NCI-H128 (cell line): ENCODE measurements around the gene KSR1.
"Not testable (repeated sequence)": the region's sequence is repeated elsewhere in the genome, so short reads cannot be mapped to it uniquely, and the experiment has no call there.

Experiments used
- DNase-seq: peaks from one replicate; lab custom pipeline; 2025; ENCODE audit not compliant: unreplicated experiment; lab: John Stamatoyannopoulos, UW

The KSR1 gene

GRCh38 chr17:27452828-27453227, 3.4 kb upstream of the KSR1 start:
- no peak for DNase-seq

GRCh38 chr17:27453471-27453870, 2.8 kb upstream of the KSR1 start:
- no peak for DNase-seq

GRCh38 chr17:27454089-27454488, 2.2 kb upstream of the KSR1 start:
- no peak for DNase-seq

GRCh38 chr17:27455236-27455913, 873 bp upstream of the KSR1 start:
- DNase-seq = no peak

- no peak for DNase-seq
Measured at GRCh38 chr17:27456681-27457359, 572 bp downstream of the KSR1 start.

GRCh38 chr17:27457360-27457715, 1.1 kb downstream of the KSR1 start:
- no peak for DNase-seq

- no peak for DNase-seq
Measured at GRCh38 chr17:27457731-27458523, 1.7 kb downstream of the KSR1 start.

- DNase-seq = no peak
Measured at GRCh38 chr17:27458524-27458908, 2.3 kb downstream of the KSR1 start.

GRCh38 chr17:27459433-27459832, 3.2 kb downstream of the KSR1 start:
- no peak for DNase-seq

- no peak for DNase-seq
Measured at GRCh38 chr17:27460196-27460725, 4.0 kb downstream of the KSR1 start.

- DNase-seq = no peak
Measured at GRCh38 chr17:27461192-27461859, 5.1 kb downstream of the KSR1 start.

- DNase-seq = no peak
Measured at GRCh38 chr17:27462149-27462548, 5.9 kb downstream of the KSR1 start.

- no peak for DNase-seq
Measured at GRCh38 chr17:27462714-27463113, 6.5 kb downstream of the KSR1 start.

GRCh38 chr17:27463235-27463677, 7.0 kb downstream of the KSR1 start:
- DNase-seq = no peak

- DNase-seq = not testable (repeated sequence)
Measured at GRCh38 chr17:27464019-27464418, 7.8 kb downstream of the KSR1 start.

- no peak for DNase-seq
Measured at GRCh38 chr17:27464431-27464830, 8.2 kb downstream of the KSR1 start.

GRCh38 chr17:27465875-27466274, 9.6 kb downstream of the KSR1 start:
- DNase-seq = not testable (repeated sequence)

- DNase-seq = no peak
Measured at GRCh38 chr17:27466376-27466742, 10.1 kb downstream of the KSR1 start.

- DNase-seq = no peak
Measured at GRCh38 chr17:27466743-27467375, 10.6 kb downstream of the KSR1 start.

GRCh38 chr17:27469256-27469655, 13.0 kb downstream of the KSR1 start:
- no peak for DNase-seq
